Measurements from ENCODE around the gene FAM107B. TPM values are rescaled to one million over a fixed set of nuclear protein-coding genes. Genes with fewer than 3 reads are reported as not detected.

The FAM107B gene
- total and polyA plus RNA-seq, 2 of the 8 experiments (the other 6 are each of a cell fraction or from before 2014, with no cell fraction given) = 7.5 to 28.1 TPM

DNA sequence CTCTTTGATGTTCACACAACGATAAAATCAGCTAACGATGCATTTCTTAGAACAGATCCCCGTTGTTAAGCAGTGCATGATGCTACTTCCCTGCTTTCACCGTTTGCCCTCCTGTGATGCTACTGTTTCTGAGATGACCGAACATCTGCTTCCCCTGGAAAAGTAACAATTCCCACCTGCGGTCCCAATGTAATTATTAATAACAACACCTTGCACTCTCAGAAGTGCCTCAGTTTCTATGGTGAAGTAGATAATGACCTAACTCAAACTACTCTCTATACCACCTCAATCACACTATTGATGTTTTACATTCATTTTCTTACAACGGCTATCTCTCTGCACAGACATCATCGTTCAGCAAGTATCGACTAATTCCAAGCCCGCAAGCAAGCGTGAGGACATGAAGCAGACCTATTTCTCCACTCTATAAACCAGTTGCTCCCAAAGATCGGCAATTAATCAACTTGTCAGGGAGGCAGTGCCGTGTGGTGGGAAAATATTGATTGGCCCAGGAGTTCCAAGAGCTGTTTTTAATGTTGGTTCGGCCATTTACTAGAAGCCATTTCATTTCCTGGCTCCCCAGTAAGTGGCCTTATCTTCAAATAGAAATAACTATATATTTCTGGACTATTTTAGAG lies 42.7 kb downstream of the FAM107B start (continued):
- no peak for TF ChIP-seq RBBP5 (IDR thresholded peaks at IDR 0.05; ENCODE audit: borderline replicate concordance, low read depth, low read length)
- no peak for TF ChIP-seq TEAD4 (IDR thresholded peaks at IDR 0.05; ENCODE audit: low read depth, low read length)
- no peak for TF ChIP-seq POU5F1 (IDR thresholded peaks at IDR 0.05; ENCODE audit: low read depth, low read length)
- TF ChIP-seq ZNF274 (IDR thresholded peaks at IDR 0.05; ENCODE audit: borderline replicate concordance, extremely low read depth, low read length) = no peak
- no peak for TF ChIP-seq RNF2 (IDR thresholded peaks at IDR 0.05; ENCODE audit: borderline replicate concordance, low read depth, low read length, missing control alignments, poor library complexity, severe bottlenecking)
- no peak for TF ChIP-seq PHF8 (conservative IDR thresholded peaks at IDR 0.05; ENCODE audit: low read depth, low read length)

All from H1 (cell line).